Measurements from ENCODE around the gene RGPD8.
"Not testable (repeated sequence)": the region's sequence is repeated elsewhere in the genome, so short reads cannot be mapped to it uniquely, and the experiment has no call there.

The RGPD8 gene

GRCh38 chr2:112433480-112433879, at the start of gene RGPD8:
TSS of gene RGPD8 (minus strand) at chr2:112433645. CDS start at chr2:112433453, 192 bp downstream.
- not testable (repeated sequence) for DNase-seq

DNA sequence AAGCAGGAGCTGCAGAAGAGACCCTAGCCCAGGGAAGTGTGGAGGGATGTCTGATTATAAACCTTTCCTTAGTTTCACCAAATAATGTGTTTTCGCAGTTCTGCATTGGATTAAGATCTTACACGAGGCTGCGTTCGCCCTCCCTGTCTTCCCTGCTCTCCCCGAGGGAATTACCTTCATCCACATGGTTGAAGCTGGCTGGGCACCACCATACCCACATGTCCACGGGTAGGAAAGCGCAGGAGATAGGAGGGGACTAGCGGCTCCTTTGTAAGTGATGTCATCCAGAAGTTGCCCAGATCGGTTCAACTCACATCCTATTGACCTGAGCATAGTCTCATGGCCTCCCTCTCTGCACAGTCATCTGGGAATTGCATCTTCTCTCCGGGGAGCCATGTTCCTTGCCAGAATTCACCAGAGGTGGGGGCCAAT, 49.6 kb upstream of the RGPD8 start:
- peak; percentile 41 for DNase-seq

- DNase-seq, result peak; percentile 40
Measured at GRCh38 chr2:112482309-112483041, 49.0 kb upstream of the RGPD8 start.

GRCh38 chr2:112481528-112482233, 48.2 kb upstream of the RGPD8 start, which contains the start of gene TTL:
TSS of gene TTL (plus strand) at chr2:112482156. CDS start at chr2:112482345, 189 bp downstream.
- peak; percentile 66 for DNase-seq

GRCh38 chr2:112481050-112481527, 47.6 kb upstream of the RGPD8 start:
- peak; percentile 79 for DNase-seq

DNA sequence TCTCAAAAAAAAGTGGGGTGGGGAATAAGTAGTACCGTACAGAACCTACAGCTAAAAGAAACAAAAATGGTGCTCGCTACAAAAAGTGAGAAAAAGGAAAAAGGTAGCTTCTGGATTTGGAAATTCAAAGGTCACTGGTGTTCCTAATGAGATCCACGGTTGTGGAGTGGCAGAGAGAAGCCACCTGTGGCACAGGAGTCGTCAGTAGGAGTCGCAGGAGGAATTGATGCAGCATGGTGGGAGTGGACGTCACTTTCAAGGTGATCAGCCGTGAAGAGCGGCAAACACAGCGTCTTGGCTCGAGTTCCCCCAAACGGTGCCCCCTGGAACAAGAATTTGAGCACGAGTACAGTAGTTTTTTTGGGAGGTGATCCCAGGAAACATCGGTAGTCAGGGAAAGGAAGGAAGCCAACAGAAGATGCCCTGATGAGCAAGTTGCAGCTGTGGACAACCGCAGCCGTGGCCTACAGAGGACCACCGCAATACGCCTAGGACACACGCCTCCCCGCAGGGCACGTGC, 47.1 kb upstream of the RGPD8 start:
- DNase-seq, result no peak

- DNase-seq, result no peak
Measured at GRCh38 chr2:112476434-112476833, 43.0 kb upstream of the RGPD8 start.

- DNase-seq, result no peak
Measured at GRCh38 chr2:112474844-112475486, 41.5 kb upstream of the RGPD8 start.

DNA sequence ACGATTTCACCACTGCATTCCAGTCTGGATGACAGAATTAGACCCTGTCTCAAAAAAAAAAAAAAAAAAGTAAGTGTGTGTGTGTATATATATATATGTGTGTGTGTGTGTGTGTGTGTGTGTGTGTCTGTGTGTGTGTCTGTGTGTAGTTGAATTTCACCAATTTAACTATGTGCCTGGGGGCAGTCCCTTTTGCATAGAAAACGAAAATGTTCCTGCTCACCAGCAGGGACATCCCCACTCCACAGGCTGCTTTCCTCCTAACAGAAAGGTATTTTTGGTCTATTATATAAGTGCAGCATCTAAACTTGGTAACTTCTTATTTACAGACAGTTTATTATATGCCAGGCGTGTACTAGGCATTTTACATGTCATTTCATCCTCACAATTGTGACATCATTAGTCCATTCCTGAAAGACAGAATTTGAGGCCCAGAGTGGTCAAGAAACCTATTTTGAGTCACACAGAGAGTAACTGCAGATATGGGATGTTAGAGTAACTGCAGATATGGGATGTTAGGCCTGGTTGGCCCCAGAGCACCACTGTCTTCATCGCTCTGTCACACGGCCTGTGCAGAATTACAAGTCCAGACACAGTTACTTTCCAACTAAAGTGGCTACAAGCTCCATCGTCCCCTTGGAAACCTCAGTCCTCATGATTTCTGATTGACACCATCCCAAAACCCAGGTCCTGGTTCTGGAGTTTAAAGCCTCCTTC, 39.3 kb upstream of the RGPD8 start:
- no peak for DNase-seq

DNA sequence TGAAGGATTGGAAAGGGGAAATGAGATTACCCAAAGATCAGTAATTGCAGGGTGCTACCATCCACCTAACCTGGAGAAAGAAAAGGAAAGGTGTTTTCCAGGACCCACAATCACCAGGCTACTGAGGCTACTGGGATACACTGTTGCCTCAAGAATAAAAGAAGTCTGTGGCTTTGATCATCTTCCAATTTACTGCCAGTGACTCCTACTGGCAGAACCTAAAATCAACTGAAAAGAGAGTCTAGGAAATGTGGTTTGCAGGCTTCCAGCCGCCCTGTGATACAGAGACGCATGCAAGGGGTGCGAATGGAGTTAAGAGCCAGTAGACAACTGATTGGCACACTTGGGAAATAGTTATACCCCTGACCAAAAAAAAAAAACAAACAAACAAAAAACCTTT, 31.9 kb upstream of the RGPD8 start:
- no peak for DNase-seq

DNA sequence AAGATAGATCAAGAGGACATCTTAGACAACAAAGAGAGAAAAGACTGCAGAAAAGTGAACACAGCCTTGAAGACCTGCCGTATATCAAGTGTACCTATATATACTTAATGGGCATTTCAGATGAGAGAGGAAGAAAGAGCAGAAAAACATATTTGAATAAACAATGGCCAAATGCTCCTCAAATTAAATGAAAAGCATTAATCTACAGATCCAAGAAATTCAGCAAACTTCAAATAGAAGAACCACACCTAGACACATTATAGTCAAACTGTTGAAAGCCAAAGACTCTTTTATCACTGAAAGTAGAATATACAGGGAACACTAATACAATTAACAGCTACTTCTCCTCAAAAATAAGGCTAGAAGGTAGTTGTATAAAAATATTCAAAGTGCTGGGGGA, 29.8 kb upstream of the RGPD8 start:
- no peak for DNase-seq

DNA sequence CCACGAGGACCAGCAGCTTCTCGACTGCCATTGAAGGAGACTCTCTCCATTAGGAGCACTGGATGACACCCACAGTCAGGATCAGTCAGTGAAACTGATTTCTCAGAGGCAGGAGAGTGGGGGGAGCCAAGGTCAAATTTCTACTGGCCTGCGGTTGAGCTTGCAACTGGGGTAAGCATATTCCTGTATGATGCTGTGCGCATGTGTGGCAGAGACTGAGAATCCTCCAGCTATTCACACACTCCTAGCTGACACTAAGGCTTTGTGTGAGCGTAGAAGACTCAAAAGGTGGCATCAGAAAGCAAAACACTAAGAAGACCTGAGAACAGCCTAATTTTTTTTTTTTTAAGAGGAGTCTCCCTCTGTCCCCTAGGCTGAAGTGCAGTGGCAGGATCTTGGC, 28.7 kb upstream of the RGPD8 start:
- no peak for DNase-seq

GRCh38 chr2:112459372-112459771, 25.9 kb upstream of the RGPD8 start:
- DNase-seq, result no peak

DNA sequence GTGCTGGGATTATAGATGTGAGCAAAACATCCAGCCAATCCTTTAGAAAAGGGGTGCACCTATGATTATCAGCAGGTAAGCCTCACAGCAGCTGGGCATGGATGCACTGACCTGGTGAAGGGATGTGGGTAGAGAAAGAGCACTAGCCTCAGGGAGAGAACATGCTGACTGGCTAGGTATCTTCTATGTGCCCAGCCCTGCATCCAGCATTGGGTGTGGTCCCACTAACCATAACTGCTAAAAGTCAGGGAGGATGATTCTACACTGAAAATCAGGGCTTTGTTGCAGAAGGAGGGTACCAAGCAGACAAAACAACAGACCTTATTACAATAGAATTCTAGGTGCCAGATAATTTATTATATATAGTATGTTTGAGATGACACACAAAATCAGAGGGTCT, 21.1 kb upstream of the RGPD8 start:
- DNase-seq, result no peak

GRCh38 chr2:112451317-112451716, 17.9 kb upstream of the RGPD8 start:
- DNase-seq, result no peak

DNA sequence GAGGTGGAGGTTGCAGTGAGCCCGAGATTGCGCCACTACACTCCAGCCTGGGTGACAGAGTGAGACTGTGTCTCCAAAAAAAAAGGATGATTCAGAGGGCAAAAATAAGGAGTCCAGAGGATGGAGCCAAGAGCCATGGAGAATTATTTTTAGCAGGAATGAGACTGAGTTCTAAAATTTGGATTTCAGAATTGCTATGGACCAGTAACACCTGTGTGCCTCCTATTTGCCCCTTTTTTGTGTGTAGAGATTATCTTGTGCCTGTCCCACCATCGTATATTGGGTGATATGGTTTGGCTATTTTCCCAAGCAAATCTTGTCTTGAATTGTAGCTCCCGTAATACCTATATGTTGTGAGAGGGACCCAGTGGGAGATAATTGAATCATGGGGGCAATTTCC, 16.4 kb upstream of the RGPD8 start:
- DNase-seq, result no peak

- not testable (repeated sequence) for DNase-seq
Measured at GRCh38 chr2:112444256-112444655, 10.8 kb upstream of the RGPD8 start.

DNA sequence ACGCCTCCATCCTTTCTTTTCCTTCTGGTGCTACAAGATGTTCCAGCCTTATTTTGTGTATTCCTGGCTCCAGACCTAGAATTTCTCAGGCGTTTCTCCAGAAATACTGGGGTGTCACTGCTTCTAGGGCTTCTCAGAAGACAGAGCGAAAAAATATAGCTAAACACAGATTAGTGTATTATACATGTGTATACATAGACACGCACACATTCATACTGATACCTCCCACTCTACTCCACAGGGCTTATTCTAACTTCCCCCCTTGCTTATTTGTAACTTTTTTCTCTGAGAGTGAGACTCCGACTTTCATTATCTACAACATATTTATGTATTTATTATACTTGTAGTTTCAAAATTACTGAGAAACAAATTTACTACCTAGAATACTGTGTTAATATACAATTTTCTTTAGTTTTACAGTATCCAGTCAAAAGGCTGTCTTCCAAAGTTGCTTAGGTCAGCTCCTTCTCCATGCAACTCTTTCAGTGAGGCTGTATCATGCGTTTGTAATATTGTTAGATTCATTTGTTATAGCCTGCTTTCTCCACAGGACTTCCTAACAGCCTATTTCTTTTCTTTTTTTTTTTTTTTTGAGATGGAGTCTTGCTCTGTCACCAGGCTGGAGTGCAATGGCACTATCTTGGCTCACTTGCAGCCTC, 5.3 kb upstream of the RGPD8 start:
- DNase-seq, result not testable (repeated sequence)

DNA sequence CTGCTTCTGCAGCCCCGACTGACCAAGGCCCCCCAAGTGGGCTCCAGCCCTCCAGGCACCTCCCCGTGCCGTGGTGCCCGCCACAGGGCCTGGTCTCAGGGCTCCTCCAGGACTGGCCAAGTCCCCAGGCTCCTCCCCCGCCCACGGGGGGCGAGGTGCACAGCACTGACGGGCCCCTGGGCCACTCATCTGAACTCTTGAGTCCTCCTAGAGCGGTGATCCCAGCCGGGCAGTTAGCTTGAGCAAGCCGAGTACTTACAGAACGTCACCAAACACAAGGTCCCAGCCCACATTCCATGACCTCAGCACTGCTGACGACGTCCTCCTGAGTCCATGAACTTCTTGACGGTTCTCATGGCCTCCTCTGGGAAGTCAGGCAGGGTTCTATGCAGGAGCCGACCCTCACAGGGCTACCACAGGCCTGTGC, 4.0 kb upstream of the RGPD8 start:
- not testable (repeated sequence) for DNase-seq

GRCh38 chr2:112436993-112437392, 3.5 kb upstream of the RGPD8 start:
- not testable (repeated sequence) for DNase-seq

DNA sequence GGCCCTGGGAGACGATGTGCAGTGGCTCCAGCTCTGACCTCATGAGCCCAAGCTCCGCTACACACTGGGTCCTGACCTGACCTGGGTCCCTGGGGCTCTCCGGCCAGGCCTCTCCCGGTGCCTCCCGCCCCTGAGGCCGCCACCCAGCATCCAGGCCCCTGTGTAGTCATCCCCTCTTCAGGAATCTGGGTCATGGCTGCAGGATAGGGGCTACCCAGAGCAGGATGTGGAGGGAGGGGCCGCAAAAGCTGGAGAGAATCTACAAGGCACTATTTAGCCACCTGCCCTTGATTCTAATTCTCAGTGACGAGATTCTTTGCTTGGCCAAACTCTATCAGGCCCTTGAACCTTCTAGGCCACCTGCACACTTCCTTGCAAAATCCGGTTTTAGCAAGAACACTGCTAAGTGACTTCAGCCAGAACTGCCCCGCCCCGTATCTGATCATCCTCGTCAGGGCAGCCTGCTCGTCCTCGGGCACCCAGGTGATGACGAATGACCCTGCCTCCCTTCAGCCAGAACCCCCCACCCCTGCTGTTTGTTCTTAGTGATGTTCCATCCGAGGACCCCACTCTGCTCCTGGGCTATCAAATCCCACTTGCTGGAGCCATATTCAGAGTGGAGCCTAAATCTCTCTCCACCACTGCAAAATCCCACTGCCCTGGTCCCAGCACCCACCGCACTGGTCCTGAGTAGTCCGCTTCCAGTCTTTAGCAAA, 2.4 kb upstream of the RGPD8 start:
- not testable (repeated sequence) for DNase-seq

Data from NCI-H1105 treated with DMSO at 0.1 percent for 48 hours (cell line).